Neural progenitor cell (in vitro differentiated cells): Measurements from ENCODE around the gene C1orf122. TPM values are rescaled to one million over a fixed set of nuclear protein-coding genes. Genes with fewer than 3 reads are reported as not detected.

Experiments used
- DNase-seq: peaks from one replicate; pipeline ENCODE4 v3.0.0-alpha.2; 2016; ENCODE audit warnings: low spot score
- H2AFZ ChIP-seq: fragments of 200-600 bp; sonication (generic); replicated peaks from 2 replicates; pipeline ENCODE4 v1.6.1; 2016; ENCODE audit warnings: antibody characterized with exemption
- H3F3A ChIP-seq: fragments of 200-600 bp; sonication (generic); 2 replicates; pipeline ENCODE4 v1.6.1; 2016; ENCODE audit warnings: antibody characterized with exemption, low read depth
- H3K27ac ChIP-seq: fragments of 200-600 bp; sonication (generic); 2 replicates; pipeline ENCODE4 v1.5.1; 2016; ENCODE audit warnings: mild to moderate bottlenecking
- H3K27me3 ChIP-seq: fragments of 200-600 bp; sonication (generic); 2 replicates; pipeline ENCODE4 v1.6.1; 2016; ENCODE audit warnings: mild to moderate bottlenecking, moderate library complexity
- H3K36me3 ChIP-seq: fragments of 200-600 bp; sonication (generic); 2 replicates; pipeline ENCODE4 v1.5.1; 2016
- H3K4me1 ChIP-seq: fragments of 200-600 bp; sonication (generic); 2 replicates; pipeline ENCODE4 v1.6.1; 2016; ENCODE audit warnings: mixed run types
- H3K4me2 ChIP-seq: fragments of 200-600 bp; sonication (generic); 2 replicates; pipeline ENCODE4 v1.6.1; 2016
- H3K4me3 ChIP-seq: fragments of 200-600 bp; sonication (generic); 2 replicates; pipeline ENCODE4 v1.5.1; 2016
- H3K79me2 ChIP-seq: fragments of 200-600 bp; sonication (generic); 2 replicates; pipeline ENCODE4 v1.6.1; 2016; ENCODE audit warnings: low read depth
- H3K9ac ChIP-seq: fragments of 200-600 bp; sonication (generic); 2 replicates; pipeline ENCODE4 v1.6.1; 2016
- H3K9me3 ChIP-seq: fragments of 200-600 bp; sonication (generic); 2 replicates; pipeline ENCODE4 v1.5.1; 2016; ENCODE audit warnings: low read depth
- H4K20me1 ChIP-seq: fragments of 200-600 bp; sonication (generic); 2 replicates; pipeline ENCODE4 v1.6.1; 2016; ENCODE audit warnings: low read depth
- H3K27ac Mint-ChIP-seq: 3 replicates; pipeline ENCODE4 v1.8.0; 2021; ENCODE audit warnings: mixed read lengths
- H3K27me3 Mint-ChIP-seq: 2 replicates; pipeline ENCODE4 v1.8.0; 2022; ENCODE audit warnings: low read depth, mild to moderate bottlenecking, inconsistent platforms, moderate library complexity, mixed read lengths; ENCODE audit not compliant: insufficient read depth
- H3K36me3 Mint-ChIP-seq: 3 replicates; pipeline ENCODE4 v1.8.0; 2021; ENCODE audit warnings: mixed read lengths
- H3K4me1 Mint-ChIP-seq: 3 replicates; pipeline ENCODE4 v1.8.0; 2021; ENCODE audit warnings: mixed read lengths
- H3K4me3 Mint-ChIP-seq: 3 replicates; pipeline ENCODE4 v1.8.0; 2021; ENCODE audit warnings: mild to moderate bottlenecking, moderate library complexity, mixed read lengths
- H3K9me3 Mint-ChIP-seq: 3 replicates; pipeline ENCODE4 v1.8.0; 2020; ENCODE audit warnings: mixed read lengths
- EZH2 ChIP-seq: fragments of 200-600 bp; sonication (generic); IDR thresholded peaks from 2 replicates; pipeline ENCODE4 v1.6.1; 2017; ENCODE audit warnings: antibody characterized with exemption, mild to moderate bottlenecking, moderate library complexity
- EZH2phosphoT487 ChIP-seq: fragments of 200-600 bp; sonication (generic); IDR thresholded peaks from 2 replicates; pipeline ENCODE4 v1.6.1; 2017; ENCODE audit warnings: antibody characterized with exemption
- total RNA-seq: library from RNA; depleted of rRNA; stranded (reverse); fragments of >200 nt; gene quantifications from 2 replicates; pipeline ENCODE4 v1.2.3, GENCODE V29; 2015; ENCODE audit warnings: low replicate concordance
- TF ChIP-seq, protein P1 (sequence below): fragments of 200-600 bp; sonication (generic); IDR thresholded peaks from 2 replicates; pipeline ENCODE4 v1.5.1; 2017; ENCODE audit warnings: antibody characterized with exemption, mild to moderate bottlenecking

The C1orf122 gene
- total RNA-seq, 1 donor from 2014 or later = 17.7 TPM

DNA sequence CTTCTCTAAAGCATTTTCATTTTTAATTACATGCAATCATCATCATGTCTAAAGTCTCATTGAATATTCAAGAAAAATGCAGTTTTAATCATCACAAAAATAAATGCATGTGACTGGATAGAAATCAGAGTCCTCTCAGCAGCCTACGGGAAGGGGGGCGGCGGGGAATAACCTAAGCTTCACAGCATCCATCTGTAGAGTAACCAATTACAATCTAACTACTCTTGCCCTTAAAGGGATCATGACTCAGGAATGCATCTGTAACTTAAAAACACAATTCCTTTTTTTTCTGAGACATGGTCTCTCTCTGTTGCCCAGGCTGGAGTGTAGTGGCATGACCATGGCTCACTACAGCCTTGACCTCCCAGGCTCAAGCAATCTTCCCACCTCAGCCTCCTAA, 29.2 kb downstream of the C1orf122 start:
- H3K79me2 ChIP-seq = no peaks in the 10 kb centered on the region
- H3K36me3 ChIP-seq = peaks cover 6% of the 10 kb centered on the region
- Mint-ChIP-seq H3K27me3 (peaks cover 6% of the 10 kb centered on the region), H3K27ac (no peak overlapping the region), H3K36me3 (peaks cover 13% of the 10 kb centered on the region), H3K4me1 (no peaks in the 10 kb centered on the region), H3K4me3 (no peak overlapping the region), H3K9me3 (no peaks in the 10 kb centered on the region)
- H3K4me1 ChIP-seq = no peaks in the 10 kb centered on the region
- peaks cover 14% of the 10 kb centered on the region for H4K20me1 ChIP-seq
- H3K4me3 ChIP-seq = no peak overlapping the region
- no peak overlapping the region for H2AFZ ChIP-seq
- no peak overlapping the region for H3K4me2 ChIP-seq
- no peaks in the 10 kb centered on the region for H3K27me3 ChIP-seq
- TF ChIP-seq EZH2phosphoT487 (no peak), EZH2 (no peak)
- TF ChIP-seq, protein P1, sequence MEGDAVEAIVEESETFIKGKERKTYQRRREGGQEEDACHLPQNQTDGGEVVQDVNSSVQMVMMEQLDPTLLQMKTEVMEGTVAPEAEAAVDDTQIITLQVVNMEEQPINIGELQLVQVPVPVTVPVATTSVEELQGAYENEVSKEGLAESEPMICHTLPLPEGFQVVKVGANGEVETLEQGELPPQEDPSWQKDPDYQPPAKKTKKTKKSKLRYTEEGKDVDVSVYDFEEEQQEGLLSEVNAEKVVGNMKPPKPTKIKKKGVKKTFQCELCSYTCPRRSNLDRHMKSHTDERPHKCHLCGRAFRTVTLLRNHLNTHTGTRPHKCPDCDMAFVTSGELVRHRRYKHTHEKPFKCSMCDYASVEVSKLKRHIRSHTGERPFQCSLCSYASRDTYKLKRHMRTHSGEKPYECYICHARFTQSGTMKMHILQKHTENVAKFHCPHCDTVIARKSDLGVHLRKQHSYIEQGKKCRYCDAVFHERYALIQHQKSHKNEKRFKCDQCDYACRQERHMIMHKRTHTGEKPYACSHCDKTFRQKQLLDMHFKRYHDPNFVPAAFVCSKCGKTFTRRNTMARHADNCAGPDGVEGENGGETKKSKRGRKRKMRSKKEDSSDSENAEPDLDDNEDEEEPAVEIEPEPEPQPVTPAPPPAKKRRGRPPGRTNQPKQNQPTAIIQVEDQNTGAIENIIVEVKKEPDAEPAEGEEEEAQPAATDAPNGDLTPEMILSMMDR = no peak
- H3F3A ChIP-seq = no peaks in the 10 kb centered on the region
- DNase-seq = no peak
- H3K27ac ChIP-seq = no peak overlapping the region
- H3K9me3 ChIP-seq = no peaks in the 10 kb centered on the region
- H3K9ac ChIP-seq = no peak overlapping the region

DNA sequence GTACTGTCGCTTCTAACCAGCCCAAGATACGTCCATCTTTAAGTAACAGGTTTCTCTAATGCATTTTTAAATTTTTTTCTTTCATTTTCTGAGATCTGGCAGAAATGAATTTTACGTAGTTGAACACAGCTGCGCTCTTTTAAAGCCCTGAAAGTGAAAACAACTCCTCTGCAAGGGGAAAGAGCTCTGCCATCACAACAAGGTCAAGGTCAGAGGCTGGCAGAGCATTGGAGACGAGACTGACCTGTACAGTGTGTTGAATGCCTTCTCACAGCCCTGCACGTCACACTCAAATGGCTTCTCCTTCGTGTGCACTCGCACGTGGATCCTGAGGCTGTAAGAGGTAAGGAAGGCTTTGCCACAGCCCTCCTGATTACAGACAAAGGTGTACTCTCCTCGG, 32.1 kb downstream of the C1orf122 start:
- H3K9me3 ChIP-seq = no peaks in the 10 kb centered on the region
- DNase-seq = no peak
- Mint-ChIP-seq H3K9me3 (no peaks in the 10 kb centered on the region), H3K4me3 (no peak overlapping the region), H3K27me3 (peaks cover 3% of the 10 kb centered on the region), H3K4me1 (no peaks in the 10 kb centered on the region), H3K36me3 (peaks cover 4% of the 10 kb centered on the region), H3K27ac (no peak overlapping the region)
- H3K79me2 ChIP-seq = peaks cover 7% of the 10 kb centered on the region
- H3K27ac ChIP-seq = no peak overlapping the region
- no peak overlapping the region for H2AFZ ChIP-seq
- peaks cover 6% of the 10 kb centered on the region for H3K36me3 ChIP-seq
- H3F3A ChIP-seq = no peaks in the 10 kb centered on the region
- H3K4me1 ChIP-seq = no peaks in the 10 kb centered on the region
- TF ChIP-seq, protein P1 = no peak
- TF ChIP-seq EZH2 = no peak
- TF ChIP-seq EZH2phosphoT487 = no peak
- no peaks in the 10 kb centered on the region for H3K27me3 ChIP-seq
- no peak overlapping the region for H3K4me2 ChIP-seq
- H3K9ac ChIP-seq = no peak overlapping the region
- H4K20me1 ChIP-seq = peaks cover 41% of the 10 kb centered on the region
- no peak overlapping the region for H3K4me3 ChIP-seq

DNA sequence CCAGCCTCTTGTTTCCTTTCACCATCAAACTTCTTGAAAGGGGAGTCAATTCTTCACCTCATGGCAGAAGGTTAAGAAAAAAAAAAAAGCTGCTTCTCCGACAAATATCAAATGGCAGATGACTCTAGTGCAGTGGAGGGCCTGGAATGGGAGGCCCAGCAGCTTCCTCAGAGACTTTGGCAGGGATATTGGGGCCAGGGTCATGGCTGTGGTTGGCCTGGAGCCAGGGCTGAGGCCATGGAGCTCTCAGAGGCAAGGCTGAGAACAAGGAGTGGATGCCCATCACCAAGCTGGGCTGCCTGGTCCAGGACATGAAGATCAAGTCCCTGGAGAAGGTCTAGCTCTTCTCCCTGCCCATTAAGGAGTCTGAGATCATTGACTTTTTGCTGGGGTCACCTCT, 33.1 kb downstream of the C1orf122 start:
- Histone ChIP-seq H4K20me1 (peaks cover 42% of the 10 kb centered on the region), H3K4me2 (no peak overlapping the region), H3K27me3 (no peaks in the 10 kb centered on the region), H3K9me3 (no peaks in the 10 kb centered on the region), H3K9ac (no peak overlapping the region), H3F3A (no peaks in the 10 kb centered on the region), H3K36me3 (no peaks in the 10 kb centered on the region), H3K27ac (no peak overlapping the region), H3K4me1 (no peaks in the 10 kb centered on the region), H3K79me2 (peaks cover 16% of the 10 kb centered on the region), H3K4me3 (no peak overlapping the region), H2AFZ (no peak overlapping the region)
- Mint-ChIP-seq H3K4me3 (no peak overlapping the region), H3K4me1 (no peaks in the 10 kb centered on the region), H3K36me3 (peaks cover 1% of the 10 kb centered on the region), H3K27ac (no peak overlapping the region), H3K27me3 (peaks cover 3% of the 10 kb centered on the region), H3K9me3 (no peaks in the 10 kb centered on the region)
- no peak for DNase-seq
- TF ChIP-seq EZH2phosphoT487 (no peak), EZH2 (no peak)
- TF ChIP-seq, protein P1 = no peak

DNA sequence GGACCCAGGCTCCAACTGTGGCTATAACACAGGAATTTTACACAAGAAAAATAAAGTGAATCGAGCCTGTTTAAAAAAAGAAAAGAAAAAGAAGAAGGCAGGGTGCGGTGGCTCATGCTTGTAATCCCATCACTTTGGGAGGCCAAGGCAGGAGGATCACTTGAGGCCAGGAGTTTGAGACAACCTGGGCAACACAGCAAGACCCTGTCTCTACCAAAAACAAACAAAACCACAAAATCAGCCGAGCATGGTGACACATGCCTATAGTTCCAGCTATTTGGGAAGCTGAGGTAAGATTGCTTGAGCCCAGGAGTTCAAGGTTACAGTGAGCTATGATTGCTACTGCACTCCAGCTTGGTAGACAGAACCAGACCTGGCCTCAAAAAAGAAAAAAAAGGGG, 34.1 kb downstream of the C1orf122 start:
- peaks cover 45% of the 10 kb centered on the region for H4K20me1 ChIP-seq
- Mint-ChIP-seq H3K27me3 (peaks cover 3% of the 10 kb centered on the region), H3K36me3 (no peaks in the 10 kb centered on the region), H3K4me1 (no peaks in the 10 kb centered on the region), H3K9me3 (no peaks in the 10 kb centered on the region), H3K27ac (no peak overlapping the region), H3K4me3 (no peak overlapping the region)
- no peaks in the 10 kb centered on the region for H3K4me1 ChIP-seq
- DNase-seq = no peak
- no peak overlapping the region for H3K9ac ChIP-seq
- H3F3A ChIP-seq = no peaks in the 10 kb centered on the region
- H3K36me3 ChIP-seq = no peaks in the 10 kb centered on the region
- no peaks in the 10 kb centered on the region for H3K9me3 ChIP-seq
- H3K4me3 ChIP-seq = no peak overlapping the region
- no peak overlapping the region for H2AFZ ChIP-seq
- H3K27me3 ChIP-seq = no peaks in the 10 kb centered on the region
- no peak overlapping the region for H3K27ac ChIP-seq
- H3K4me2 ChIP-seq = no peak overlapping the region
- TF ChIP-seq EZH2 = no peak
- TF ChIP-seq, protein P1 = no peak
- no peak for TF ChIP-seq EZH2phosphoT487
- H3K79me2 ChIP-seq = peaks cover 25% of the 10 kb centered on the region
